ENCODE results near the gene UBR4.

DNA sequence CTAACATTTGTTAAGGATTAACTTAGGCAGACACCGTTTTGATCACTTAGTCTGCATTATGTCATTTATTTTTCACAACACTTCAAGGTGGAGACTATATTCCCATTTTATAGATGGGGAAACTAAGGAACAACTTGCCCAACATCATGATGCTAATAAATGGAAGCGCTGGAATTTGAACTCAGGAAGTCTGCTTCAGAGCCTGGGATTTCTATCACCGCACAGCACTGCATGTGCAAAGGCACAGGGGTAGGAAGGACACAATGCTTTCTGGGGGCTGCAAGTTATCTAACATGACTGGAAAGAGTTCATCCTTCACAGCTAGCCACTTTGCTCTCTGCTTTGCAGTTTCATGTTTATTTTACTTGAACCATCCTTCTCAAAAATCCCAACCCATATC is 100.5 kb downstream of the UBR4 start:
- TF ChIP-seq EZH2phosphoT487 (IDR thresholded peaks at IDR 0.05; ENCODE audit: borderline replicate concordance, low read depth, low read length) = no peak
- TF ChIP-seq, protein P1, sequence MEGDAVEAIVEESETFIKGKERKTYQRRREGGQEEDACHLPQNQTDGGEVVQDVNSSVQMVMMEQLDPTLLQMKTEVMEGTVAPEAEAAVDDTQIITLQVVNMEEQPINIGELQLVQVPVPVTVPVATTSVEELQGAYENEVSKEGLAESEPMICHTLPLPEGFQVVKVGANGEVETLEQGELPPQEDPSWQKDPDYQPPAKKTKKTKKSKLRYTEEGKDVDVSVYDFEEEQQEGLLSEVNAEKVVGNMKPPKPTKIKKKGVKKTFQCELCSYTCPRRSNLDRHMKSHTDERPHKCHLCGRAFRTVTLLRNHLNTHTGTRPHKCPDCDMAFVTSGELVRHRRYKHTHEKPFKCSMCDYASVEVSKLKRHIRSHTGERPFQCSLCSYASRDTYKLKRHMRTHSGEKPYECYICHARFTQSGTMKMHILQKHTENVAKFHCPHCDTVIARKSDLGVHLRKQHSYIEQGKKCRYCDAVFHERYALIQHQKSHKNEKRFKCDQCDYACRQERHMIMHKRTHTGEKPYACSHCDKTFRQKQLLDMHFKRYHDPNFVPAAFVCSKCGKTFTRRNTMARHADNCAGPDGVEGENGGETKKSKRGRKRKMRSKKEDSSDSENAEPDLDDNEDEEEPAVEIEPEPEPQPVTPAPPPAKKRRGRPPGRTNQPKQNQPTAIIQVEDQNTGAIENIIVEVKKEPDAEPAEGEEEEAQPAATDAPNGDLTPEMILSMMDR (conservative IDR thresholded peaks at IDR 0.05; ENCODE audit: low read length) = no peak

All from OCI-LY7 (cell line).